ENCODE data around the gene KIF2C.
A peak's percentile ranks its signal among the peaks of the same experiment; 100 is the strongest.
"Not testable (repeated sequence)": the region's sequence is repeated elsewhere in the genome, so short reads cannot be mapped to it uniquely, and the experiment has no call there.

Gene KIF2C

GRCh38 chr1:44798481-44799365, 59.1 kb downstream of the KIF2C start:
- DNase-seq (ENCODE audit: low spot score): no peak

- DNase-seq (ENCODE audit: low spot score): peak; percentile 90
Observed at GRCh38 chr1:44799770-44800584, 60.3 kb downstream of the KIF2C start, which contains the start of gene PLK3. TSS of gene PLK3 (plus strand) at chr1:44800377. CDS start at chr1:44800464, 87 bp downstream.

- no peak for DNase-seq (ENCODE audit: low spot score)
Observed at GRCh38 chr1:44801491-44802305, 62.1 kb downstream of the KIF2C start.

GRCh38 chr1:44802306-44803061, 62.8 kb downstream of the KIF2C start:
- no peak for DNase-seq (ENCODE audit: low spot score)

- no peak for DNase-seq (ENCODE audit: low spot score)
Observed at GRCh38 chr1:44803062-44803311, 63.4 kb downstream of the KIF2C start.

- DNase-seq (ENCODE audit: low spot score): no peak
Observed at GRCh38 chr1:44803312-44804095, 63.9 kb downstream of the KIF2C start.

- no peak for DNase-seq (ENCODE audit: low spot score)
Observed at GRCh38 chr1:44805311-44806024, 65.8 kb downstream of the KIF2C start.

GRCh38 chr1:44806025-44806703, 66.5 kb downstream of the KIF2C start:
- DNase-seq (ENCODE audit: low spot score): no peak

GRCh38 chr1:44806704-44807363, 67.2 kb downstream of the KIF2C start, which contains the start of gene DYNLT4:
TSS of gene DYNLT4 (minus strand) at chr1:44807351. CDS start at chr1:44806668, 683 bp downstream.
- DNase-seq (ENCODE audit: low spot score): no peak

- DNase-seq (ENCODE audit: low spot score): peak; percentile 92
Observed at GRCh38 chr1:44807364-44808062, 67.9 kb downstream of the KIF2C start.

- peak; percentile 72 for DNase-seq (ENCODE audit: low spot score)
Observed at GRCh38 chr1:44808063-44808937, 68.7 kb downstream of the KIF2C start, which contains the start of gene BTBD19. TSS of gene BTBD19 (plus strand) at chr1:44808523. CDS start at chr1:44808821, 298 bp downstream.

- no peak for DNase-seq (ENCODE audit: low spot score)
Observed at GRCh38 chr1:44808938-44809917, 69.6 kb downstream of the KIF2C start.

GRCh38 chr1:44810101-44810761, 70.6 kb downstream of the KIF2C start:
- DNase-seq (ENCODE audit: low spot score): no peak

- not testable (repeated sequence) for DNase-seq (ENCODE audit: low spot score)
Observed at GRCh38 chr1:44810762-44811105, 71.1 kb downstream of the KIF2C start.

- DNase-seq (ENCODE audit: low spot score): no peak
Observed at GRCh38 chr1:44811234-44811633, 71.6 kb downstream of the KIF2C start.
